ENCODE measurements around the gene AKAP6.

The AKAP6 gene

GRCh38 chr14:32816588-32816987 lies 487.5 kb downstream of the AKAP6 start:
- Histone ChIP-seq H4K20me1 (ENCODE audit: insufficient read depth) (no peaks in the 10 kb centered on the region), H3K27me3 (ENCODE audit: insufficient read depth, low read depth) (no peaks in the 10 kb centered on the region), H3K4me1 (ENCODE audit: low read depth, poor library complexity, severe bottlenecking) (no peaks in the 10 kb centered on the region), H3K9ac (no peak overlapping the region), H3K36me3 (ENCODE audit: insufficient read depth) (no peaks in the 10 kb centered on the region), H3K4me2 (no peak overlapping the region), H3K79me2 (ENCODE audit: insufficient read depth, low read depth) (no peaks in the 10 kb centered on the region), H3K27ac (no peak overlapping the region), H2AFZ (ENCODE audit: low read depth) (no peak overlapping the region), H3K4me3 (IDR thresholded peaks at IDR 0.05; ENCODE audit: insufficient read depth, low read depth, low read length) (no peak overlapping the region)
- TF ChIP-seq CTCF (conservative IDR thresholded peaks at IDR 0.05; ENCODE audit: low read depth, low read length) = no peak

- H3K9ac ChIP-seq = no peak overlapping the region
These were observed 488.7 kb downstream of the AKAP6 start for GRCh38 chr14:32817780-32818179.

GRCh38 chr14:32818581-32818980 lies 489.5 kb downstream of the AKAP6 start:
- H4K20me1 ChIP-seq (ENCODE audit: insufficient read depth) = no peaks in the 10 kb centered on the region
- no peak overlapping the region for H2AFZ ChIP-seq (ENCODE audit: low read depth)
- no peak overlapping the region for H3K4me3 ChIP-seq (IDR thresholded peaks at IDR 0.05; ENCODE audit: insufficient read depth, low read depth, low read length)
- no peaks in the 10 kb centered on the region for H3K4me1 ChIP-seq (ENCODE audit: low read depth, poor library complexity, severe bottlenecking)
- no peaks in the 10 kb centered on the region for H3K79me2 ChIP-seq (ENCODE audit: insufficient read depth, low read depth)
- no peak overlapping the region for H3K27ac ChIP-seq
- H3K27me3 ChIP-seq (ENCODE audit: insufficient read depth, low read depth) = no peaks in the 10 kb centered on the region
- no peak overlapping the region for H3K4me2 ChIP-seq
- H3K36me3 ChIP-seq (ENCODE audit: insufficient read depth) = no peaks in the 10 kb centered on the region
- TF ChIP-seq CTCF (conservative IDR thresholded peaks at IDR 0.05; ENCODE audit: low read depth, low read length) = no peak
- no peak overlapping the region for H3K9ac ChIP-seq

More at GRCh38 chr14:32817780-32818179, 488.7 kb downstream of the AKAP6 start:
- Histone ChIP-seq H3K36me3 (ENCODE audit: insufficient read depth) (no peaks in the 10 kb centered on the region), H3K79me2 (ENCODE audit: insufficient read depth, low read depth) (no peaks in the 10 kb centered on the region), H4K20me1 (ENCODE audit: insufficient read depth) (no peaks in the 10 kb centered on the region), H2AFZ (ENCODE audit: low read depth) (no peak overlapping the region), H3K4me3 (IDR thresholded peaks at IDR 0.05; ENCODE audit: insufficient read depth, low read depth, low read length) (no peak overlapping the region), H3K27me3 (ENCODE audit: insufficient read depth, low read depth) (no peaks in the 10 kb centered on the region), H3K4me1 (ENCODE audit: low read depth, poor library complexity, severe bottlenecking) (no peaks in the 10 kb centered on the region), H3K27ac (no peak overlapping the region), H3K4me2 (no peak overlapping the region)
- TF ChIP-seq CTCF (conservative IDR thresholded peaks at IDR 0.05; ENCODE audit: low read depth, low read length) = no peak

- H3K79me2 ChIP-seq (ENCODE audit: insufficient read depth, low read depth) = no peaks in the 10 kb centered on the region
- no peak overlapping the region for H3K4me2 ChIP-seq
- H4K20me1 ChIP-seq (ENCODE audit: insufficient read depth) = no peaks in the 10 kb centered on the region
- no peak overlapping the region for H3K4me3 ChIP-seq (IDR thresholded peaks at IDR 0.05; ENCODE audit: insufficient read depth, low read depth, low read length)
- H3K4me1 ChIP-seq (ENCODE audit: low read depth, poor library complexity, severe bottlenecking) = no peaks in the 10 kb centered on the region
- no peak overlapping the region for H3K9ac ChIP-seq
- no peaks in the 10 kb centered on the region for H3K36me3 ChIP-seq (ENCODE audit: insufficient read depth)
- TF ChIP-seq CTCF (conservative IDR thresholded peaks at IDR 0.05; ENCODE audit: low read depth, low read length) = no peak
- H3K27ac ChIP-seq = no peak overlapping the region
- no peaks in the 10 kb centered on the region for H3K27me3 ChIP-seq (ENCODE audit: insufficient read depth, low read depth)
- H2AFZ ChIP-seq (ENCODE audit: low read depth) = no peak overlapping the region
These were observed 491.1 kb downstream of the AKAP6 start for GRCh38 chr14:32820181-32820580.

Measured in KMS-11 (cell line).